GM12878 (cell line): Measurements from ENCODE around the gene U2AF2. TPM values are rescaled to one million over a fixed set of nuclear protein-coding genes. Genes with fewer than 3 reads are reported as not detected.

Source experiments
- ATAC-seq: fragments of 200-7000 bp; cut with Tn5 transposase; 3 replicates; pipeline ENCODE4 v1.9.1; 2020; ENCODE audit warnings: mild to moderate bottlenecking, moderate library complexity
- BruUV-seq: library from RNA; stranded (reverse); fragments of 400-500 nt; replicated peaks from 2 replicates; lab custom pipeline; 2021; lab: Mats Ljungman, UMichigan
- CTCF ChIA-PET: fragments of 300-600 bp; sonication (Branson Sonifier 250); formaldehyde crosslinking; extraction: SDS; loops from one replicate; lab custom pipeline; 2021; ENCODE audit warnings: inconsistent platforms; lab: Yijun Ruan, JAX
- POLR2A ChIA-PET: fragments of 350-600 bp; formaldehyde crosslinking; extraction: SDS; loops from one replicate; lab custom pipeline; 2021; ENCODE audit warnings: inconsistent platforms; lab: Charles Lee
- RAD21 ChIA-PET: fragments of 300-600 bp; sonication (Branson Sonifier 250); formaldehyde crosslinking; loops from one replicate; lab custom pipeline; 2023; ENCODE audit warnings: antibody characterized with exemption; ENCODE audit not compliant: unreplicated experiment; lab: Charles Lee
- SMC1A ChIA-PET: fragments of 300-600 bp; sonication (Branson Sonifier 250); formaldehyde crosslinking; loops from one replicate; lab custom pipeline; 2023; ENCODE audit not compliant: unreplicated experiment, uncharacterized antibody; lab: Charles Lee
- DNase-seq: peaks from one replicate; pipeline ENCODE4 v3.0.0-alpha.2; 2011; ENCODE audit warnings: low read depth, low spot score
- FAIRE-seq: peaks from 3 replicates; lab custom pipeline; 2011; peaks lifted over from hg19 to GRCh38; lab: Jason Lieb, UNC
- H2AFZ ChIP-seq: 2 replicates; pipeline ENCODE4 v1.6.0; 2011; ENCODE audit warnings: low read depth, low read length, control low read depth; ENCODE audit not compliant: control insufficient read depth
- H3K27ac ChIP-seq: 2 replicates; pipeline ENCODE4 v1.5.1; 2011; ENCODE audit warnings: control low read depth; ENCODE audit not compliant: control insufficient read depth, insufficient read depth
- H3K27me3 ChIP-seq, 2 experiments: replicated peaks in 1 of 2; 2 replicates each; pipeline versions ENCODE4 v1.6.0 to v1.6.1; 2011; ENCODE audit warnings: low read length in 1 of 2; ENCODE audit not compliant: control insufficient read depth in 2 of 2, insufficient read depth in 2 of 2
- H3K36me3 ChIP-seq, 2 experiments: 2 replicates each; pipeline ENCODE4 v1.5.1; 2011; ENCODE audit warnings: low read length in 1 of 2; ENCODE audit not compliant: control insufficient read depth in 2 of 2, insufficient read depth in 2 of 2
- H3K4me1 ChIP-seq: 2 replicates; pipeline ENCODE4 v1.6.1; 2011; ENCODE audit warnings: mild to moderate bottlenecking, low read length, moderate library complexity, mixed read lengths; ENCODE audit not compliant: control insufficient read depth, insufficient read depth
- H3K4me2 ChIP-seq: 2 replicates; pipeline ENCODE4 v1.6.0; 2011; ENCODE audit warnings: control low read depth; ENCODE audit not compliant: control insufficient read depth, insufficient read depth
- H3K4me3 ChIP-seq: fragments of 200-600 bp; sonication (generic); 2 replicates; pipeline ENCODE4 v1.5.1; 2016
- H3K79me2 ChIP-seq: 2 replicates; pipeline ENCODE4 v1.6.0; 2011; ENCODE audit warnings: low read length; ENCODE audit not compliant: control insufficient read depth, insufficient read depth
- H3K9ac ChIP-seq: 2 replicates; pipeline ENCODE4 v1.8.0; 2011; ENCODE audit warnings: low read length, control low read depth, mixed read lengths; ENCODE audit not compliant: control insufficient read depth, insufficient read depth
- H3K9me3 ChIP-seq: replicated peaks from 3 replicates; pipeline ENCODE4 v1.5.1; 2011; ENCODE audit warnings: mild to moderate bottlenecking, low read length; ENCODE audit not compliant: control insufficient read depth, insufficient read depth
- H4K20me1 ChIP-seq: 2 replicates; pipeline ENCODE4 v1.6.0; 2011; ENCODE audit not compliant: control insufficient read depth, insufficient read depth
- ATF2 ChIP-seq: IDR thresholded peaks from 2 replicates; pipeline ENCODE4 v1.6.1; 2012; ENCODE audit warnings: low read length, inconsistent platforms
- BACH1 ChIP-seq: fragments of 450-650 bp; IDR thresholded peaks from 2 replicates; pipeline ENCODE4 v1.6.1; 2017; ENCODE audit warnings: mild to moderate bottlenecking, borderline replicate concordance
- CEBPB ChIP-seq, 2 experiments: fragments of 150-350 bp in 1 of 2; IDR thresholded peaks; 2 replicates each; pipeline ENCODE4 v1.6.1; 2012 to 2014; ENCODE audit warnings: low read depth in 2 of 2, low read length in 2 of 2, borderline replicate concordance in 1 of 2, inconsistent platforms in 1 of 2
- EGR1 ChIP-seq, 2 experiments: IDR thresholded peaks; 1 replicate in 1 of 2; 2 replicates in 1 of 2; pipeline ENCODE4 v1.6.1; 2011 to 2012; ENCODE audit warnings: low read depth in 2 of 2, low read length in 2 of 2, borderline replicate concordance in 1 of 2, mild to moderate bottlenecking in 1 of 2, moderate library complexity in 1 of 2
- EZH2 ChIP-seq: IDR thresholded peaks from 2 replicates; pipeline ENCODE4 v1.6.1; 2012; ENCODE audit warnings: low read depth, mild to moderate bottlenecking, control low read depth, inconsistent platforms, low read length, borderline replicate concordance; ENCODE audit not compliant: control insufficient read depth
- GATAD2B ChIP-seq: fragments of 450-650 bp; conservative IDR thresholded peaks from 2 replicates; pipeline ENCODE4 v1.6.1; 2017; ENCODE audit warnings: low read depth, mild to moderate bottlenecking, moderate library complexity
- HDAC6 ChIP-seq: fragments of 200-600 bp; sonication (generic); IDR thresholded peaks from one replicate; pipeline ENCODE4 v1.8.0; 2017; ENCODE audit warnings: antibody characterized with exemption; ENCODE audit not compliant: unreplicated experiment
- HDGF ChIP-seq: fragments of 450-650 bp; IDR thresholded peaks from 2 replicates; pipeline ENCODE4 v1.6.1; 2016; ENCODE audit warnings: antibody characterized with exemption
- LARP7 ChIP-seq: fragments of 450-650 bp; IDR thresholded peaks from 2 replicates; pipeline ENCODE4 v1.6.1; 2017; ENCODE audit warnings: mild to moderate bottlenecking
- MTA2 ChIP-seq: fragments of 450-650 bp; IDR thresholded peaks from 2 replicates; pipeline ENCODE4 v1.6.1; 2016; ENCODE audit warnings: low read depth, mild to moderate bottlenecking, moderate library complexity
- PAX5 ChIP-seq: IDR thresholded peaks from 2 replicates; pipeline ENCODE4 v1.6.1; 2011; ENCODE audit warnings: low read depth, low read length, borderline replicate concordance
- POLR2A ChIP-seq: IDR thresholded peaks from 2 replicates; pipeline ENCODE4 v1.6.1; 2011; ENCODE audit warnings: low read depth, mild to moderate bottlenecking, low read length
- RAD51 ChIP-seq: fragments of 450-650 bp; IDR thresholded peaks from 2 replicates; pipeline ENCODE4 v1.6.1; 2016; ENCODE audit warnings: moderate library complexity, mild to moderate bottlenecking, inconsistent platforms
- RUNX3 ChIP-seq: IDR thresholded peaks from 2 replicates; pipeline ENCODE4 v1.6.1; 2012; ENCODE audit warnings: low read length, inconsistent platforms
- ZBTB11 ChIP-seq: fragments of 450-650 bp; formaldehyde crosslinking; IDR thresholded peaks from 2 replicates; pipeline ENCODE4 v1.5.0; 2022; ENCODE audit warnings: mild to moderate bottlenecking, missing genetic modification characterization
- WGBS: methylation state at CpG from one replicate; pipeline ENCODE4 v1.1.6; 2016; ENCODE audit warnings: low lambda C conversion rate; ENCODE audit not compliant: insufficient replicate concordance, insufficient coverage; ENCODE audit errors: missing lambda C conversion rate; 5-methylcytosine and 5-hydroxymethylcytosine counted together
- in situ Hi-C: fragments of 300-500 bp; cut with MboI; formaldehyde crosslinking; loops from 9 replicates; pipeline ENCODE4 v1.14.3; 2018; ENCODE audit warnings: mixed read lengths
- intact Hi-C: fragments of 100-400 bp; cut with micrococcal nuclease; formaldehyde crosslinking; loops from one replicate; pipeline ENCODE4 v1.14.2; 2022; ENCODE audit not compliant: unreplicated experiment
- polyA plus RNA-seq, 11 experiments: library from polyadenylated mRNA; depleted of rRNA in 4 of 11; unstranded in 6 of 11; stranded (reverse) in 5 of 11; fragments of >200 nt; fragmentation: Nextera tagmentation in 4 of 11; fragmentation: Illumina TruSeq in 1 of 11; extraction: Ambion mirVana in 4 of 11; extraction: Trizol in 1 of 11; gene quantifications; 1 replicate in 1 of 11; 2 replicates in 10 of 11; pipeline versions ENCODE4 v1.2.1 to v1.2.3, GENCODE V29; 2011 to 2016; ENCODE audit warnings: inconsistent platforms in 2 of 11, missing spikeins in 2 of 11, low read depth in 1 of 11
- total RNA-seq, 4 experiments: library from RNA; depleted of rRNA in 3 of 4; stranded (reverse); fragments of >200 nt in 3 of 4; fragmentation: Illumina TruSeq in 1 of 4; extraction: Trizol in 1 of 4; gene quantifications; 2 replicates each; pipeline versions ENCODE4 v1.2.1 to v1.2.3, GENCODE V29; 2013 to 2021

The U2AF2 gene
- total and polyA plus RNA-seq, 10 of the 15 experiments (the other 5 are each of a cell fraction or from before 2014, with no cell fraction given), result 3.0 to 338 (median 130) TPM

- no peak for TF ChIP-seq ATF2
- no peak for TF ChIP-seq RAD51
- peak; percentile 82 for TF ChIP-seq LARP7
- TF ChIP-seq MTA2, result no peak
- TF ChIP-seq BACH1, result peak; percentile 100
These were observed 6.9 kb upstream of the U2AF2 start, which contains the start of gene CCDC106 (continued) for GRCh38 chr19:55647732-55648584.

- peak overlapping the region; percentile 91 for H3K9ac ChIP-seq
- no peaks in the 10 kb centered on the region for H4K20me1 ChIP-seq
- SMC1A ChIA-PET, result interaction anchor here (1.1 kb wide), 1 partner anchor 9 kb away, joined by 3 read pairs; no protein-coding TSS in a partner anchor
- H3K79me2 ChIP-seq, result peaks cover 45% of the 10 kb centered on the region
- peak overlapping the region; percentile 99 for H3K4me3 ChIP-seq
- peak overlapping the region; percentile 90 for H3K27ac ChIP-seq
- intact Hi-C loops (no loop called here), in situ Hi-C loops (no loop called here)
- ATAC-seq (peak; percentile 1; the same call in 2 of the 3 replicates), DNase-seq (no peak), FAIRE-seq (no peak)
- H3K4me1 ChIP-seq, result peaks cover 25% of the 10 kb centered on the region
- H3K4me2 ChIP-seq, result peak overlapping the region; percentile 95
- POLR2A ChIA-PET, result interaction anchor here (1.1 to 3.3 kb wide), 4 partner anchors 13 to 28 kb away, joined by 3 to 28 read pairs (median 12); no protein-coding TSS in a partner anchor
- WGBS, result 10% methylated on average over 25 of the region's 25 CpGs
- peak overlapping the region; percentile 86 for H2AFZ ChIP-seq
- no peaks in the 10 kb centered on the region for H3K27me3 ChIP-seq
- RAD21 ChIA-PET, result interaction anchor here (4.4 kb wide), 1 partner anchor 16 kb away, joined by 36 read pairs; no protein-coding TSS in a partner anchor
- CTCF ChIA-PET, result interaction anchor here (0.6 to 4.8 kb wide), 10 partner anchors 8 to 264 kb away, joined by 3 to 52 read pairs (median 6); partner anchors contain the start of gene ZNF865
- H3K36me3 ChIP-seq, result peaks cover 1 to 2% of the 10 kb centered on the region in 2 experiments; a peak in 2 of 4 replicates
- H3K9me3 ChIP-seq, result no peaks in the 10 kb centered on the region
- no TSS peak for BruUV-seq
- TF ChIP-seq RUNX3 (peak; percentile 40; the same call in 1 of the 2 replicates), POLR2A (peak; percentile 0; the same call in 1 of the 2 replicates), PAX5 (no peak), GATAD2B (no peak), EZH2 (no peak), ZBTB11 (CRISPR knock-in tag) (no peak), HDGF (peak; percentile 36; the same call in 1 of the 2 replicates), MTA2 (no peak), EGR1 (IDR thresholded peaks at IDR 0.05; ENCODE audit: borderline replicate concordance in 1 of 2, low read depth in 2 of 2, low read length in 2 of 2) (0 out of 3 replicates have a peak, but pooled peaks of 1 of the 2 experiments have one; percentile 4), HDAC6 (no peak), CEBPB (IDR thresholded peaks at IDR 0.05; ENCODE audit: borderline replicate concordance in 1 of 2, low read depth in 2 of 2, low read length in 2 of 2) (no peak)
These were observed 6.1 kb upstream of the U2AF2 start for GRCh38 chr19:55648585-55649267.
